AG04450 (cell line): ENCODE measurements around the gene HSPB6. TPM values are rescaled to one million over a fixed set of nuclear protein-coding genes. Genes with fewer than 3 reads are reported as not detected.

Experiments used
- CTCF ChIA-PET: fragments of 300-600, 350-600 bp; formaldehyde crosslinking; extraction: SDS; loops from one replicate; lab custom pipeline; 2022; ENCODE audit warnings: antibody characterized with exemption, inconsistent platforms; lab: Charles Lee
- POLR2A ChIA-PET: fragments of 350-600 bp; formaldehyde crosslinking; extraction: SDS; loops from one replicate; lab custom pipeline; 2021; ENCODE audit warnings: antibody characterized with exemption, inconsistent platforms; lab: Yijun Ruan, JAX
- DNase-seq: peaks from one replicate; pipeline ENCODE4 v3.0.0-alpha.2; 2011; ENCODE audit warnings: low read depth, low spot score
- H3K27ac ChIP-seq: one replicate; pipeline ENCODE4 v1.5.1; 2012; ENCODE audit warnings: low read depth, low read length, control low read depth
- H3K27me3 ChIP-seq: one replicate; pipeline ENCODE4 v1.6.0; 2012; ENCODE audit warnings: low read length; ENCODE audit not compliant: control insufficient read depth, insufficient read depth
- H3K4me3 ChIP-seq: 2 replicates; pipeline ENCODE4 v1.5.1; 2011; ENCODE audit warnings: mild to moderate bottlenecking, low read depth, low read length, control low read depth
- H3K9me3 ChIP-seq: 2 replicates; pipeline ENCODE4 v1.5.1; 2012; ENCODE audit warnings: low read length; ENCODE audit not compliant: control insufficient read depth, insufficient read depth
- polyA plus RNA-seq: library from polyadenylated mRNA; depleted of rRNA; stranded (reverse); fragments of >200 nt; gene quantifications from 2 replicates; pipeline ENCODE4 v1.2.3, GENCODE V29; 2011
- TF ChIP-seq, protein P1 (sequence below): IDR thresholded peaks from 2 replicates; pipeline ENCODE4 v1.5.1; 2011; ENCODE audit warnings: low read depth, low read length, control low read depth, inconsistent platforms

Gene HSPB6
- polyA plus RNA-seq, 1 experiment = 31.7 TPM

DNA sequence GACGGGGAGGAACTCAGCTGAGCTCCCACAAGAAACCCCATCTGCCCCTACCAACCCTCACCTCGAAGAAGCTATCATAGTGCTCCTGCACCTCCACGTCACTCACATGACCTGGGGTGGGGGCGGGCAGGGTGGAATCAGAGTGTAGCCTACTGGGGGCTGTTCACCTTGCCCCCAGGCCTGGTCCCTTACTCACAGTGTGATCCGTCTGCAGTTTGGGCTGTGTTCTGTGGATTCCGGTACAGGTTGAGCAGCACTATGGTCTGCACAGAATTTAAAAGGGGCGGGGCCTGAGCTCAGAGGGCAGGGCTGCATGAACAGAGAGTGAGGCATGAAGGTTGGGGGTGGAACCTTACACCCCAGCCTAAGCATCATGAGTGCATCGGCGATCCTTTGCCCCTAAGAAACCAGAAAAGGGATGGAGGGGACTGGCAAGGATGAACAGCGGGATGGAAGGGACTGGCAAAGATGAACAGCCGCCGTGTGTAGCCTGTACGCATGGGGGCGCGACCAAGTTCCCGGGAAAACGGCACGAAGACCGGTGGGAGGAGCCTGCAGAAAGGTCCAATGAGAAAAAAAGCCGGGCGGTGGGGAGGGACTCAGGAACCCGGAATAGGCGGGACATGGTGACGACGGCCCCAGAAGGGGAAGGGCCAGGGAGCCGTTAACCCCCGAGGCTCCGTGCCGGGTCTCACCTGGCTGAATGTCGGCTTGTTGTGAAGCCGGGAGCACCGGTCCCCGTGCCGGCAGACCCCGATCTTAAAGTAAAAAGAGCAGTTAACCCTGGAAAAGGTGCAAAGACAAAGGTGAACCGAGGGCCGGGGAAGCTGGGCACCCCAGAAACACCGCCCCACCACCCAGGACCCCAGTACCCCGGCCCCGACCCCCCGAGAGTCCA lies 12.2 kb downstream of the HSPB6 start:
- no peaks in the 10 kb centered on the region for H3K27me3 ChIP-seq
- peak overlapping the region; percentile 99 for H3K27ac ChIP-seq
- ChIA-PET CTCF (interaction anchor here (0.6 to 1.4 kb wide), 7 partner anchors 9 to 84 kb away, joined by 3 to 7 read pairs (median 4); no protein-coding TSS in a partner anchor), POLR2A (interaction anchor here (0.6 to 1.3 kb wide), 3 partner anchors 12 to 75 kb away, joined by 3 to 10 read pairs (median 7); partner anchors contain the start of genes HSPB6 and PROSER3)
- peak; percentile 90 for DNase-seq
- TF ChIP-seq, protein P1, sequence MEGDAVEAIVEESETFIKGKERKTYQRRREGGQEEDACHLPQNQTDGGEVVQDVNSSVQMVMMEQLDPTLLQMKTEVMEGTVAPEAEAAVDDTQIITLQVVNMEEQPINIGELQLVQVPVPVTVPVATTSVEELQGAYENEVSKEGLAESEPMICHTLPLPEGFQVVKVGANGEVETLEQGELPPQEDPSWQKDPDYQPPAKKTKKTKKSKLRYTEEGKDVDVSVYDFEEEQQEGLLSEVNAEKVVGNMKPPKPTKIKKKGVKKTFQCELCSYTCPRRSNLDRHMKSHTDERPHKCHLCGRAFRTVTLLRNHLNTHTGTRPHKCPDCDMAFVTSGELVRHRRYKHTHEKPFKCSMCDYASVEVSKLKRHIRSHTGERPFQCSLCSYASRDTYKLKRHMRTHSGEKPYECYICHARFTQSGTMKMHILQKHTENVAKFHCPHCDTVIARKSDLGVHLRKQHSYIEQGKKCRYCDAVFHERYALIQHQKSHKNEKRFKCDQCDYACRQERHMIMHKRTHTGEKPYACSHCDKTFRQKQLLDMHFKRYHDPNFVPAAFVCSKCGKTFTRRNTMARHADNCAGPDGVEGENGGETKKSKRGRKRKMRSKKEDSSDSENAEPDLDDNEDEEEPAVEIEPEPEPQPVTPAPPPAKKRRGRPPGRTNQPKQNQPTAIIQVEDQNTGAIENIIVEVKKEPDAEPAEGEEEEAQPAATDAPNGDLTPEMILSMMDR = peak; percentile 59
- H3K9me3 ChIP-seq = no peaks in the 10 kb centered on the region; the same call in 1 of the 2 replicates
- H3K4me3 ChIP-seq = peak overlapping the region; percentile 87

DNA sequence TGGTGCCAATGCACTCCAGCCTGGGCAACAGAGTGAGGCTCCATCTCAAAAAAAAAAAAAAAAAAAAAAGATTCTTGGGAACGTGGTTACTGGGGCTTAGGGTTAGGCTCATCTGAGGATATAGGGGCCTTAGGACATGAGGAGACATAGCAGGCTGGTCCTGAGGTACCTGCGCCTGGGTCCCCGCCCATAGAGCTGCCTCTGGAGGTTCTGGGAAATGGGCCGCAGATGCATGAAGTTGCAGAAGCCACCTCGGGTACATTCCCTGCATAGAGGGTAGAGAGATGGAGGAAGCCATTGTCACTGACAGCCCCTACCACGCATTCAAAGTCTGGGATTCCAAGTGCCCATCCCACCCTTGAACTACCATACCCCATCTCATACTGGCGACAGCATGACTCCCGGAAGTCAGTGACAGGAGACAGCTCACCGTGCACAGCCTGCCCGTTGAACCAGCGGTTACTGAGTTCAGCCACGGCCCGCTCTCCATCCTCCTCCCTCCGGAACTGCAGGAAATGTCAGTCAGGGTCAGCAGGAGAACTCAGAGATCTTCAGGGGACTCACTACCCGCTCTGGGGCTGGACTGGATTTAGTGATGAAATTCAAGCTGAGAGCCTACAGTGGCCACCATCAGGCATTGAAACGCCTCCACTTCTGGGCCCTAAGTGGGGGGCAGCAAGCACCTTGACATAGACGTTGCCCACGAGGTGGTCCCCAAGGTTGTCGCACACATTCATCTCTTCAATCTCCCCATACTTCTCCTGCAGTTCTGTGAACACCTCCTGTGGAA lies 13.0 kb downstream of the HSPB6 start:
- no peak for DNase-seq

DNA sequence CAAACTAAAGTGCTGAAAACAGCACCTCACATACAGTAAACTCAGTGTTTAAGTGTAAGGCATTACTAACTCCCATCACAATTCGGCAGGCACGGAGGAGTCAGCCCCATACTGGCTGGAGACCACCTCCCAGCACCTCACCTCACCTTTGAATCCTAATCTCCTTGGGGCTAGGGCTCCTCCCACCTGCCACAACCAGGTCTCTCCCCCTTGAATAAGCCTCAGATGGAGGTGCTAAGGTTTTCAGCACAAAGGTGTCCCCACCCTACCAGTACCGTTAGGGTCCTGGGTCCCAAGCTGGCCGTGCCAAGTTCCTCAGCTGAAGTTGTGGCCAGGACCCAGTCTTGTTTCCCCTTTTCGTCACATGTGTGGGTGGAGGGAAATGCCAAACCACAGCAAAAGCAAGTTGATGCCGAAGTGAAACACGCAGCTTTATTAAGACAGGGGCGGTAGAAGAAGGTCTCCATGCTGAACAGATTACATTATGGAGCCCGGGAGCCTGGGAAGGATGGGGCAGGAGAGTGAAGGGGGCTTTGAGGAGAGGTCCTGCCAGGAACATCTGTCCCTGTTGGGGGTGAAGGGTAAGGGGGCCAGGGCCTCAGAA lies 14.6 kb downstream of the HSPB6 start, which contains the start of gene IGFLR1:
TSS of gene IGFLR1 (minus strand) at position 332 of the 604 bp plus-strand sequence. CDS start 1,272 bp downstream, outside the sequence.
- Histone ChIP-seq H3K4me3 (no peak within 1 kb of the TSS), H3K27me3 (no peaks in the 10 kb centered on the region), H3K9me3 (no peaks in the 10 kb centered on the region; the same call in 1 of the 2 replicates), H3K27ac (no peak within 1 kb of the TSS)
- TF ChIP-seq, protein P1 = no peak
- DNase-seq = no peak
- POLR2A ChIA-PET = no interaction called here
- CTCF ChIA-PET = no interaction called here

More for the DNA sequence above, 13.0 kb downstream of the HSPB6 start:
- H3K27ac ChIP-seq = no peak overlapping the region
- ChIA-PET POLR2A (interaction anchor here (0.7 kb wide), 1 partner anchor 13 kb away, joined by 7 read pairs; the partner anchor contains the start of gene HSPB6), CTCF (interaction anchor here (0.6 to 1.4 kb wide), 4 partner anchors 21 to 85 kb away, joined by 3 to 8 read pairs (median 6); no protein-coding TSS in a partner anchor)
- TF ChIP-seq, protein P1 = no peak
- H3K9me3 ChIP-seq = no peaks in the 10 kb centered on the region; the same call in 1 of the 2 replicates
- peak overlapping the region; percentile 87; the same call in 1 of the 2 replicates for H3K4me3 ChIP-seq
- H3K27me3 ChIP-seq = no peaks in the 10 kb centered on the region

DNA sequence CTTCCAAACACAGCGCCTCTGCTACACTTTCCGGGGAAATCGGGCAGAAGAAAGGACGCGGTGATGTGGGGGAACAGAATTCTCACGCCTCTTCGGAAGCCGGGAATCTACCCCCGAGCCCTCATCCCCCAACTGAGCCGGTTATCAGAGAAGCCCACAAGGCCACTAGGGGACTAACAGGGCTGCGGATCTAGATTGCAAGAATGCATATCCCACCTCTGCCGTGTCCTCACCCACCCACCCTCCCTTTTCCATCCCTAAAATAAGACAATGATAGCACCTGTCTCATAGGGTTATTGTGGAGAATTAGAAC lies 15.7 kb downstream of the HSPB6 start:
- Histone ChIP-seq H3K9me3 (no peaks in the 10 kb centered on the region; the same call in 1 of the 2 replicates), H3K27ac (peak overlapping the region; percentile 65), H3K27me3 (no peaks in the 10 kb centered on the region), H3K4me3 (peak overlapping the region; percentile 69)
- DNase-seq = no peak
- CTCF ChIA-PET = interaction anchor here (0.9 to 1.0 kb wide), 2 partner anchors 79 to 190 kb away, joined by 4 read pairs; no protein-coding TSS in a partner anchor
- POLR2A ChIA-PET = interaction anchor here (0.7 to 1.9 kb wide), 6 partner anchors 9 to 93 kb away, joined by 3 to 16 read pairs (median 6); partner anchors contain the start of genes COX6B1 and HSPB6
- TF ChIP-seq, protein P1 = no peak; the same call in 1 of the 2 replicates
